ENCODE measurements around the gene PMEPA1.

PMEPA1 gene

GRCh38 chr20:57601737-57602136, 108.1 kb downstream of the PMEPA1 start:
- FAIRE-seq = no peak

GRCh38 chr20:57601211-57601570, 108.6 kb downstream of the PMEPA1 start:
- FAIRE-seq = no peak

- FAIRE-seq = no peak
These were observed 109.2 kb downstream of the PMEPA1 start for GRCh38 chr20:57600320-57601210.

GRCh38 chr20:57598491-57598890, 111.3 kb downstream of the PMEPA1 start:
- FAIRE-seq = no peak
